Eye (tissue), 1 donor: Measurements from ENCODE around the gene PFDN4.

Experiments
- DNase-seq: peaks from one replicate; pipeline ENCODE4 v3.0.0-alpha.2; 2015

Gene PFDN4

GRCh38 chr20:54173653-54174456 is 34.0 kb upstream of the PFDN4 start, which contains the start of gene CYP24A1:
Gene CYP24A1, minus strand, starts transcription at chr20:54173986. Its CDS starts 407 bp downstream, at chr20:54173579.
- peak; percentile 70 for DNase-seq

- DNase-seq: peak; percentile 29
Measured at GRCh38 chr20:54174457-54175175, 33.3 kb upstream of the PFDN4 start.

- no peak for DNase-seq
Measured at GRCh38 chr20:54176610-54177009, 31.3 kb upstream of the PFDN4 start.

GRCh38 chr20:54177378-54177777 is 30.5 kb upstream of the PFDN4 start:
- no peak for DNase-seq

GRCh38 chr20:54178256-54178655 is 29.6 kb upstream of the PFDN4 start:
- DNase-seq: no peak

- no peak for DNase-seq
Measured at GRCh38 chr20:54179946-54180345, 27.9 kb upstream of the PFDN4 start.

- DNase-seq: no peak
Measured at GRCh38 chr20:54180931-54181330, 27.0 kb upstream of the PFDN4 start.

- no peak for DNase-seq
Measured at GRCh38 chr20:54184071-54184470, 23.8 kb upstream of the PFDN4 start.

- no peak for DNase-seq
Measured at GRCh38 chr20:54184904-54185626, 22.8 kb upstream of the PFDN4 start.

GRCh38 chr20:54188132-54188849 is 19.6 kb upstream of the PFDN4 start:
- peak; percentile 40 for DNase-seq

GRCh38 chr20:54189630-54190029 is 18.3 kb upstream of the PFDN4 start:
- no peak for DNase-seq

- DNase-seq: no peak
Measured at GRCh38 chr20:54190217-54190616, 17.7 kb upstream of the PFDN4 start.

- DNase-seq: no peak
Measured at GRCh38 chr20:54193817-54194216, 14.1 kb upstream of the PFDN4 start.

- no peak for DNase-seq
Measured at GRCh38 chr20:54194724-54195438, 13.0 kb upstream of the PFDN4 start.

- DNase-seq: no peak
Measured at GRCh38 chr20:54195483-54196472, 12.1 kb upstream of the PFDN4 start.

- DNase-seq: peak; percentile 47
Measured at GRCh38 chr20:54197621-54198604, 10.0 kb upstream of the PFDN4 start.

GRCh38 chr20:54199283-54199682 is 8.6 kb upstream of the PFDN4 start:
- DNase-seq: no peak

- DNase-seq: peak; percentile 92
Measured at GRCh38 chr20:54199721-54200176, 8.1 kb upstream of the PFDN4 start.

- DNase-seq: no peak
Measured at GRCh38 chr20:54200487-54201267, 7.2 kb upstream of the PFDN4 start.
